Measurements from ENCODE around the gene AP3B1. TPM values are rescaled to one million over a fixed set of nuclear protein-coding genes. Genes with fewer than 3 reads are reported as not detected.
"Not testable (repeated sequence)": the region's sequence is repeated elsewhere in the genome, so short reads cannot be mapped to it uniquely, and the experiment has no call there.

AP3B1 gene
- total RNA-seq, 1 donor from 2014 or later, result 49.6 TPM

GRCh38 chr5:78050888-78051287 lies 243.6 kb downstream of the AP3B1 start:
- Histone ChIP-seq H3K4me1 (no peaks in the 10 kb centered on the region), H3K27me3 (no peaks in the 10 kb centered on the region), H3K9me3 (no peaks in the 10 kb centered on the region), H3K36me3 (no peaks in the 10 kb centered on the region), H3K27ac (no peak overlapping the region), H3K4me3 (no peak overlapping the region)
- TF ChIP-seq POLR2AphosphoS5 (IDR thresholded peaks at IDR 0.05; ENCODE audit: insufficient read depth in 1 of 2, low read depth in 1 of 2) (no peak), CTCF (IDR thresholded peaks at IDR 0.05) (no peak), POLR2A (IDR thresholded peaks at IDR 0.05) (no peak)
- intact Hi-C loops (cut with DNase I), result no loop called here
- no peak for DNase-seq (ENCODE audit: extremely low spot score in 2 of 2)

- H3K4me1 ChIP-seq; H3K36me3 ChIP-seq; H3K9me3 ChIP-seq; DNase-seq (ENCODE audit: extremely low spot score in 2 of 2); H3K27ac ChIP-seq; intact Hi-C loops (cut with DNase I); H3K4me3 ChIP-seq; H3K27me3 ChIP-seq: not testable (repeated sequence)
Measured at GRCh38 chr5:78046823-78047222, 247.7 kb downstream of the AP3B1 start.

- no peaks in the 10 kb centered on the region for H3K27me3 ChIP-seq
- intact Hi-C loops (cut with DNase I), result no loop called here
- H3K4me1 ChIP-seq, result no peaks in the 10 kb centered on the region
- no peaks in the 10 kb centered on the region for H3K9me3 ChIP-seq
- H3K36me3 ChIP-seq, result no peaks in the 10 kb centered on the region
- H3K4me3 ChIP-seq, result no peak overlapping the region
- H3K27ac ChIP-seq, result no peak overlapping the region
- TF ChIP-seq POLR2AphosphoS5 (IDR thresholded peaks at IDR 0.05; ENCODE audit: insufficient read depth in 1 of 2, low read depth in 1 of 2), result no peak
- TF ChIP-seq POLR2A (IDR thresholded peaks at IDR 0.05), result no peak
- no peak for TF ChIP-seq CTCF (IDR thresholded peaks at IDR 0.05)
- DNase-seq (ENCODE audit: extremely low spot score in 2 of 2), result no peak
Measured at GRCh38 chr5:78046006-78046405, 248.5 kb downstream of the AP3B1 start.

GRCh38 chr5:78041805-78042204 lies 252.7 kb downstream of the AP3B1 start:
- peaks cover 0 to 5% of the 10 kb centered on the region in 2 donors for H3K36me3 ChIP-seq
- H3K4me3 ChIP-seq, result no peak overlapping the region
- no peak for DNase-seq (ENCODE audit: extremely low spot score in 2 of 2)
- H3K4me1 ChIP-seq, result no peaks in the 10 kb centered on the region
- no peaks in the 10 kb centered on the region for H3K9me3 ChIP-seq
- no peak overlapping the region for H3K27ac ChIP-seq
- TF ChIP-seq POLR2AphosphoS5 (IDR thresholded peaks at IDR 0.05; ENCODE audit: insufficient read depth in 1 of 2, low read depth in 1 of 2), result no peak
- no peak for TF ChIP-seq CTCF (IDR thresholded peaks at IDR 0.05)
- no peak for TF ChIP-seq POLR2A (IDR thresholded peaks at IDR 0.05)
- intact Hi-C loops (cut with DNase I), result no loop called here
- no peaks in the 10 kb centered on the region for H3K27me3 ChIP-seq

GRCh38 chr5:78025540-78025939 lies 269.0 kb downstream of the AP3B1 start:
- H3K27ac ChIP-seq, result no peak overlapping the region
- no peaks in the 10 kb centered on the region for H3K27me3 ChIP-seq
- H3K9me3 ChIP-seq, result no peaks in the 10 kb centered on the region
- DNase-seq (ENCODE audit: extremely low spot score in 2 of 2), result no peak
- no peak for TF ChIP-seq POLR2AphosphoS5 (IDR thresholded peaks at IDR 0.05; ENCODE audit: insufficient read depth in 1 of 2, low read depth in 1 of 2)
- no peak for TF ChIP-seq POLR2A (IDR thresholded peaks at IDR 0.05)
- TF ChIP-seq CTCF (IDR thresholded peaks at IDR 0.05), result no peak
- H3K4me3 ChIP-seq, result no peak overlapping the region
- intact Hi-C loops (cut with DNase I), result no loop called here
- no peaks in the 10 kb centered on the region for H3K36me3 ChIP-seq
- H3K4me1 ChIP-seq, result no peaks in the 10 kb centered on the region

- H3K9me3 ChIP-seq, result no peaks in the 10 kb centered on the region
- intact Hi-C loops (cut with DNase I), result no loop called here
- H3K4me3 ChIP-seq, result no peak overlapping the region
- no peak for TF ChIP-seq CTCF (IDR thresholded peaks at IDR 0.05)
- no peak for TF ChIP-seq POLR2A (IDR thresholded peaks at IDR 0.05)
- no peaks in the 10 kb centered on the region for H3K27me3 ChIP-seq
- no peaks in the 10 kb centered on the region for H3K36me3 ChIP-seq
- H3K27ac ChIP-seq, result no peak overlapping the region
- DNase-seq (ENCODE audit: extremely low spot score in 2 of 2), result no peak
- no peaks in the 10 kb centered on the region for H3K4me1 ChIP-seq
Measured at GRCh38 chr5:78019744-78020143, 274.8 kb downstream of the AP3B1 start.
